Central memory CD8-positive, alpha-beta T cell (primary cell): ENCODE results near the gene SUSD2.
"Not testable (repeated sequence)": the region's sequence is repeated elsewhere in the genome, so short reads cannot be mapped to it uniquely, and the experiment has no call there.

Experiments
- ATAC-seq: fragments of 150-1000 bp; cut with Tn5 transposase; replicated peaks from 2 replicates; pipeline ENCODE4 v1.10.0; 2022; ENCODE audit warnings: mild to moderate bottlenecking, moderate FRiP score, moderate number of reproducible peaks; ENCODE audit not compliant: poor library complexity, severe bottlenecking; ENCODE audit errors: extremely low read depth
- DNase-seq, 2 donors: peaks; one replicate each; pipeline ENCODE4 v3.0.0; 2021; ENCODE audit warnings: low spot score in 2 of 2
- H3K27ac Mint-ChIP-seq: one replicate; pipeline ENCODE4 v1.8.0; 2022; ENCODE audit warnings: low read depth, mild to moderate bottlenecking, moderate library complexity, mixed read lengths
- H3K27me3 Mint-ChIP-seq: one replicate; pipeline ENCODE4 v1.8.0; 2022; ENCODE audit warnings: mixed read lengths
- H3K36me3 Mint-ChIP-seq: one replicate; pipeline ENCODE4 v1.8.0; 2022; ENCODE audit warnings: mild to moderate bottlenecking, moderate library complexity, mixed read lengths; ENCODE audit not compliant: insufficient read depth
- H3K4me1 Mint-ChIP-seq: one replicate; pipeline ENCODE4 v1.8.0; 2022; ENCODE audit warnings: mixed read lengths
- H3K4me3 Mint-ChIP-seq: one replicate; pipeline ENCODE4 v1.8.0; 2022; ENCODE audit warnings: mild to moderate bottlenecking, moderate library complexity, mixed read lengths
- H3K9me3 Mint-ChIP-seq: one replicate; pipeline ENCODE4 v1.8.0; 2022; ENCODE audit warnings: mixed read lengths

Gene SUSD2

GRCh38 chr22:24188705-24189248 is 7.5 kb downstream of the SUSD2 start:
- no peak overlapping the region for H3K4me3 Mint-ChIP-seq
- peaks cover 2% of the 10 kb centered on the region for H3K36me3 Mint-ChIP-seq
- H3K27me3 Mint-ChIP-seq: no peaks in the 10 kb centered on the region
- DNase-seq (no peak), ATAC-seq (no peak)
- no peak overlapping the region for H3K27ac Mint-ChIP-seq
- no peaks in the 10 kb centered on the region for H3K4me1 Mint-ChIP-seq
- no peaks in the 10 kb centered on the region for H3K9me3 Mint-ChIP-seq

- no peak overlapping the region for H3K27ac Mint-ChIP-seq
- DNase-seq (no peak), ATAC-seq (no peak)
- H3K4me1 Mint-ChIP-seq: no peaks in the 10 kb centered on the region
- no peak overlapping the region for H3K4me3 Mint-ChIP-seq
- H3K36me3 Mint-ChIP-seq: peaks cover 2% of the 10 kb centered on the region
- no peaks in the 10 kb centered on the region for H3K9me3 Mint-ChIP-seq
- no peaks in the 10 kb centered on the region for H3K27me3 Mint-ChIP-seq
Observed at GRCh38 chr22:24189249-24190158, 8.2 kb downstream of the SUSD2 start.

GRCh38 chr22:24190159-24190540 is 8.9 kb downstream of the SUSD2 start:
- no peaks in the 10 kb centered on the region for H3K27me3 Mint-ChIP-seq
- ATAC-seq (no peak), DNase-seq (no peak)
- H3K4me3 Mint-ChIP-seq: no peak overlapping the region
- no peak overlapping the region for H3K27ac Mint-ChIP-seq
- H3K36me3 Mint-ChIP-seq: peaks cover 2% of the 10 kb centered on the region
- H3K4me1 Mint-ChIP-seq: no peaks in the 10 kb centered on the region
- no peaks in the 10 kb centered on the region for H3K9me3 Mint-ChIP-seq

- Mint-ChIP-seq H3K9me3 (no peaks in the 10 kb centered on the region), H3K4me3 (no peak overlapping the region), H3K4me1 (no peaks in the 10 kb centered on the region), H3K36me3 (peaks cover 2% of the 10 kb centered on the region), H3K27me3 (no peaks in the 10 kb centered on the region), H3K27ac (no peak overlapping the region)
- DNase-seq: no peak
- ATAC-seq: no peak
Observed at GRCh38 chr22:24190596-24191208, 9.4 kb downstream of the SUSD2 start.

GRCh38 chr22:24191381-24191841 is 10.1 kb downstream of the SUSD2 start:
- no peak overlapping the region for H3K4me3 Mint-ChIP-seq
- no peaks in the 10 kb centered on the region for H3K9me3 Mint-ChIP-seq
- no peaks in the 10 kb centered on the region for H3K4me1 Mint-ChIP-seq
- DNase-seq: no peak
- H3K36me3 Mint-ChIP-seq: peaks cover 2% of the 10 kb centered on the region
- no peaks in the 10 kb centered on the region for H3K27me3 Mint-ChIP-seq
- H3K27ac Mint-ChIP-seq: no peak overlapping the region
- no peak for ATAC-seq

GRCh38 chr22:24191893-24192292 is 10.6 kb downstream of the SUSD2 start:
- Mint-ChIP-seq H3K4me3 (no peak overlapping the region), H3K4me1 (no peaks in the 10 kb centered on the region), H3K27me3 (no peaks in the 10 kb centered on the region), H3K36me3 (peaks cover 2% of the 10 kb centered on the region), H3K27ac (no peak overlapping the region), H3K9me3 (no peaks in the 10 kb centered on the region)
- DNase-seq (no peak), ATAC-seq (no peak)

GRCh38 chr22:24198682-24199052 is 17.4 kb downstream of the SUSD2 start:
- DNase-seq: no peak
- no peak for ATAC-seq
- Mint-ChIP-seq H3K4me1 (peaks cover 7% of the 10 kb centered on the region), H3K27ac (no peak overlapping the region), H3K27me3 (no peaks in the 10 kb centered on the region), H3K4me3 (no peak overlapping the region), H3K36me3 (no peaks in the 10 kb centered on the region), H3K9me3 (no peaks in the 10 kb centered on the region)

- H3K27ac Mint-ChIP-seq: no peak overlapping the region
- DNase-seq (no peak), ATAC-seq (no peak)
- no peaks in the 10 kb centered on the region for H3K9me3 Mint-ChIP-seq
- H3K4me3 Mint-ChIP-seq: no peak overlapping the region
- peaks cover 7% of the 10 kb centered on the region for H3K4me1 Mint-ChIP-seq
- H3K36me3 Mint-ChIP-seq: no peaks in the 10 kb centered on the region
- no peaks in the 10 kb centered on the region for H3K27me3 Mint-ChIP-seq
Observed at GRCh38 chr22:24200619-24201212, 19.4 kb downstream of the SUSD2 start.

- DNase-seq: no peak
- no peak for ATAC-seq
- H3K27ac Mint-ChIP-seq: no peak overlapping the region
- peaks cover 7% of the 10 kb centered on the region for H3K4me1 Mint-ChIP-seq
- no peaks in the 10 kb centered on the region for H3K9me3 Mint-ChIP-seq
- H3K27me3 Mint-ChIP-seq: no peaks in the 10 kb centered on the region
- H3K4me3 Mint-ChIP-seq: no peak overlapping the region
- H3K36me3 Mint-ChIP-seq: no peaks in the 10 kb centered on the region
Observed at GRCh38 chr22:24201681-24202614, 20.7 kb downstream of the SUSD2 start.

- H3K27me3 Mint-ChIP-seq, H3K4me3 Mint-ChIP-seq, H3K36me3 Mint-ChIP-seq, H3K27ac Mint-ChIP-seq, H3K4me1 Mint-ChIP-seq, DNase-seq, ATAC-seq, H3K9me3 Mint-ChIP-seq: not testable (repeated sequence)
Observed at GRCh38 chr22:24203856-24204255, 22.6 kb downstream of the SUSD2 start.

GRCh38 chr22:24205438-24206195 is 24.3 kb downstream of the SUSD2 start:
- ATAC-seq (no peak), DNase-seq (no peak)
- H3K27ac Mint-ChIP-seq: no peak overlapping the region
- H3K9me3 Mint-ChIP-seq: no peaks in the 10 kb centered on the region
- no peaks in the 10 kb centered on the region for H3K27me3 Mint-ChIP-seq
- peaks cover 2% of the 10 kb centered on the region for H3K36me3 Mint-ChIP-seq
- no peak overlapping the region for H3K4me3 Mint-ChIP-seq
- no peaks in the 10 kb centered on the region for H3K4me1 Mint-ChIP-seq
